Lung (tissue), 12 donors: ENCODE measurements around the gene ESR1. TPM values are rescaled to one million over a fixed set of nuclear protein-coding genes. Genes with fewer than 3 reads are reported as not detected.
A peak's percentile ranks its signal among the peaks of the same experiment; 100 is the strongest.

Source experiments
- ATAC-seq: fragments of 200-7000 bp; cut with Tn5 transposase; one replicate; pipeline ENCODE4 v1.9.1; 2020; ENCODE audit warnings: moderate number of reproducible peaks; ENCODE audit not compliant: insufficient read depth, low FRiP score
- DNase-seq, 3 donors: peaks; one replicate each; pipeline ENCODE4 v3.0.0-alpha.2; 2013 to 2017
- H3K27ac ChIP-seq, 2 donors: one replicate each; pipeline ENCODE4 v1.5.1; 2013; ENCODE audit warnings: mild to moderate bottlenecking in 2 of 2, moderate library complexity in 2 of 2, control low read depth in 1 of 2, inconsistent platforms in 1 of 2, low read depth in 1 of 2, low read length in 1 of 2
- H3K27me3 ChIP-seq, 3 donors: one replicate each; pipeline ENCODE4 v1.5.1; 2013; ENCODE audit warnings: low read length in 2 of 3; ENCODE audit not compliant: control insufficient read depth in 3 of 3, insufficient read depth in 3 of 3
- H3K36me3 ChIP-seq, 4 donors: one replicate each; pipeline ENCODE4 v1.5.1; 2013; ENCODE audit warnings: low read length in 4 of 4, mild to moderate bottlenecking in 1 of 4, moderate library complexity in 1 of 4; ENCODE audit not compliant: control insufficient read depth in 4 of 4, insufficient read depth in 4 of 4
- H3K4me1 ChIP-seq, 5 donors: one replicate each; pipeline ENCODE4 v1.5.1; 2013; ENCODE audit warnings: low read length in 5 of 5, mild to moderate bottlenecking in 2 of 5, moderate library complexity in 1 of 5; ENCODE audit not compliant: control insufficient read depth in 5 of 5, insufficient read depth in 5 of 5
- H3K4me3 ChIP-seq: one replicate; pipeline ENCODE4 v1.5.1; 2013; ENCODE audit warnings: mild to moderate bottlenecking, control low read depth, moderate library complexity
- H3K9ac ChIP-seq, 2 donors: one replicate each; pipeline ENCODE4 v1.5.1; 2013; ENCODE audit warnings: low read length in 2 of 2, control low read depth in 1 of 2; ENCODE audit not compliant: insufficient read depth in 1 of 2
- H3K9me3 ChIP-seq, 4 donors: one replicate each; pipeline ENCODE4 v1.5.1; 2013; ENCODE audit warnings: low read length in 3 of 4, mild to moderate bottlenecking in 1 of 4, moderate library complexity in 1 of 4; ENCODE audit not compliant: control insufficient read depth in 4 of 4, insufficient read depth in 3 of 4
- WGBS, 2 donors: extraction: QIAGEN DNeasy Blood & Tissue Kit; methylation state at CpG; one replicate each; pipeline ENCODE4 v1.1.7; 2013; 5-methylcytosine and 5-hydroxymethylcytosine counted together
- polyA plus RNA-seq, 2 donors: library from polyadenylated mRNA; stranded (reverse); fragments of 200-250 nt; gene quantifications; one replicate each; pipeline ENCODE4 v1.2.1, GENCODE V29; 2013
- total RNA-seq, 2 donors: library from RNA; depleted of rRNA in 1 of 2; stranded (reverse); fragments of >200 nt in 1 of 2; gene quantifications; one replicate each; pipeline ENCODE4 v1.2.1, GENCODE V29; 2014 to 2021
- TF ChIP-seq, protein P1 (sequence below): IDR thresholded peaks from 2 replicates; pipeline ENCODE4 v1.5.1; 2012; ENCODE audit warnings: mild to moderate bottlenecking; ENCODE audit errors: control extremely low read depth, extremely low read depth
- donor health status: control.
- donor health status: control.
- donor health status: Bipolar disorder and iron deficiency.
- donor health status: healthy.
- donor health status: DM: yes; HTN: yes; CAD: no.

ESR1 gene
- total and polyA plus RNA-seq, 4 donors = 0.14 to 3.7 (median 0.78) TPM

GRCh38 chr6:152087701-152088100 is 280.2 kb downstream of the ESR1 start:
- DNase-seq (no peak), ATAC-seq (no peak)
- Histone ChIP-seq H3K27ac (no peak overlapping the region), H3K4me3 (no peak overlapping the region), H3K9me3 (peaks cover 0 to 1% (median 0%) of the 10 kb centered on the region in 4 donors), H3K9ac (no peak overlapping the region), H3K36me3 (no peaks in the 10 kb centered on the region), H3K27me3 (no peaks in the 10 kb centered on the region), H3K4me1 (peaks cover 0 to 5% (median 0%) of the 10 kb centered on the region in 5 donors)
- TF ChIP-seq, protein P1, sequence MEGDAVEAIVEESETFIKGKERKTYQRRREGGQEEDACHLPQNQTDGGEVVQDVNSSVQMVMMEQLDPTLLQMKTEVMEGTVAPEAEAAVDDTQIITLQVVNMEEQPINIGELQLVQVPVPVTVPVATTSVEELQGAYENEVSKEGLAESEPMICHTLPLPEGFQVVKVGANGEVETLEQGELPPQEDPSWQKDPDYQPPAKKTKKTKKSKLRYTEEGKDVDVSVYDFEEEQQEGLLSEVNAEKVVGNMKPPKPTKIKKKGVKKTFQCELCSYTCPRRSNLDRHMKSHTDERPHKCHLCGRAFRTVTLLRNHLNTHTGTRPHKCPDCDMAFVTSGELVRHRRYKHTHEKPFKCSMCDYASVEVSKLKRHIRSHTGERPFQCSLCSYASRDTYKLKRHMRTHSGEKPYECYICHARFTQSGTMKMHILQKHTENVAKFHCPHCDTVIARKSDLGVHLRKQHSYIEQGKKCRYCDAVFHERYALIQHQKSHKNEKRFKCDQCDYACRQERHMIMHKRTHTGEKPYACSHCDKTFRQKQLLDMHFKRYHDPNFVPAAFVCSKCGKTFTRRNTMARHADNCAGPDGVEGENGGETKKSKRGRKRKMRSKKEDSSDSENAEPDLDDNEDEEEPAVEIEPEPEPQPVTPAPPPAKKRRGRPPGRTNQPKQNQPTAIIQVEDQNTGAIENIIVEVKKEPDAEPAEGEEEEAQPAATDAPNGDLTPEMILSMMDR = no peak
- WGBS, 2 donors = 65 to 74% methylated on average over 1 of the region's 1 CpG

GRCh38 chr6:152089992-152090391 is 282.5 kb downstream of the ESR1 start:
- WGBS, 2 donors = 89 to 91% methylated on average over 7 of the region's 7 CpGs
- H3K27ac ChIP-seq = no peak overlapping the region
- peaks cover 0 to 9% (median 0%) of the 10 kb centered on the region in 5 donors for H3K4me1 ChIP-seq
- DNase-seq (no peak), ATAC-seq (no peak)
- H3K27me3 ChIP-seq = no peaks in the 10 kb centered on the region
- no peak overlapping the region for H3K4me3 ChIP-seq
- no peak overlapping the region for H3K9ac ChIP-seq
- no peaks in the 10 kb centered on the region for H3K36me3 ChIP-seq
- H3K9me3 ChIP-seq = peaks cover 0 to 1% (median 0%) of the 10 kb centered on the region in 4 donors
- TF ChIP-seq, protein P1 = no peak

DNA sequence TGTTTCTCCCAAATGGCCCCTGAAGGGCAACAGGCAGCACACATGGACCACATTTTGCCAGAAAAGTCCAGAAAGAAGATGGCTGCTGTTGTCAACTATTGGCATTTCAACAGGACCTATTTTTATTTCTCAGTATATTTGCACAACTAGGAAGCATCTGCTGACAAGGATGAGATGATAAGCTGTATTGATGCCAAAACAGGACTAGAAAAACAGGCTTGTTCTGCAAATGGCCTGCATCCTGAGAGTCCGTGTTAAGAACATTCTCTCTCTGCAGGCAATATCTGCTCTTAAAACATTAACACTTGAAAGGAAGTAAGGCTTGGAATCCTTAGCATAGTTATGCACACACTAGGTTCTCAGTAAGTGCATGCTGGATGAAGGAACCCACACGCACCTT is 283.7 kb downstream of the ESR1 start:
- ATAC-seq = no peak
- H3K9ac ChIP-seq = no peak overlapping the region

More for the DNA sequence above, 283.7 kb downstream of the ESR1 start:
- TF ChIP-seq, protein P1 = no peak
- DNase-seq = peak in 1 of 3 donors; percentile 19
- Histone ChIP-seq H3K4me1 (peaks cover 0 to 9% (median 0%) of the 10 kb centered on the region in 5 donors), H3K4me3 (no peak overlapping the region), H3K27ac (no peak overlapping the region), H3K9me3 (peaks cover 0 to 1% (median 0%) of the 10 kb centered on the region in 4 donors), H3K27me3 (no peaks in the 10 kb centered on the region), H3K36me3 (no peaks in the 10 kb centered on the region)
- WGBS, 2 donors = 51 to 70% methylated on average over 2 of the region's 2 CpGs
